NT2/D1 (cell line): ENCODE data around the gene GFRA1.
"Not testable (repeated sequence)": the region's sequence is repeated elsewhere in the genome, so short reads cannot be mapped to it uniquely, and the experiment has no call there.

Experiments used
- DNase-seq: peaks from one replicate; pipeline ENCODE4 v3.0.0-alpha.2; 2011; ENCODE audit warnings: low read depth, low spot score
- H3K27me3 ChIP-seq: 2 replicates; pipeline ENCODE4 v1.6.0; 2011; ENCODE audit warnings: mild to moderate bottlenecking; ENCODE audit not compliant: insufficient read length, insufficient read depth
- H3K36me3 ChIP-seq: 2 replicates; pipeline ENCODE4 v1.6.1; 2011; ENCODE audit warnings: mild to moderate bottlenecking, low read length, mixed read lengths; ENCODE audit not compliant: insufficient read depth, insufficient read length
- H3K4me1 ChIP-seq: 2 replicates; pipeline ENCODE4 v1.5.1; 2011; ENCODE audit not compliant: insufficient read depth, insufficient read length
- H3K4me3 ChIP-seq: 2 replicates; pipeline ENCODE4 v1.5.1; 2011; ENCODE audit warnings: low read depth; ENCODE audit not compliant: insufficient read length
- H3K9ac ChIP-seq: 2 replicates; pipeline ENCODE4 v1.6.0; 2011; ENCODE audit warnings: low read depth; ENCODE audit not compliant: insufficient read length
- H3K9me3 ChIP-seq: 2 replicates; pipeline ENCODE4 v1.5.1; 2011; ENCODE audit warnings: mild to moderate bottlenecking, low read length; ENCODE audit not compliant: insufficient read depth
- SUZ12 ChIP-seq: IDR thresholded peaks from 2 replicates; pipeline ENCODE4 v1.6.1; 2011; ENCODE audit not compliant: insufficient read length, insufficient read depth; ENCODE audit errors: extremely low read depth
- YY1 ChIP-seq: IDR thresholded peaks from 2 replicates; pipeline ENCODE4 v1.6.1; 2011; ENCODE audit not compliant: insufficient read length, insufficient read depth
- ZNF274 ChIP-seq: IDR thresholded peaks from 2 replicates; pipeline ENCODE4 v1.6.1; 2011; ENCODE audit warnings: mild to moderate bottlenecking, low read depth, low read length

Gene GFRA1

GRCh38 chr10:116059320-116059719 is 213.7 kb downstream of the GFRA1 start:
- TF ChIP-seq SUZ12 (no peak), YY1 (no peak), ZNF274 (no peak)
- Histone ChIP-seq H3K27me3 (no peaks in the 10 kb centered on the region), H3K4me1 (no peaks in the 10 kb centered on the region)

GRCh38 chr10:116056445-116057293 is 216.3 kb downstream of the GFRA1 start:
- no peaks in the 10 kb centered on the region for H3K9me3 ChIP-seq
- no peaks in the 10 kb centered on the region for H3K4me1 ChIP-seq
- no peaks in the 10 kb centered on the region for H3K36me3 ChIP-seq
- H3K4me3 ChIP-seq = no peak overlapping the region
- no peaks in the 10 kb centered on the region for H3K27me3 ChIP-seq
- TF ChIP-seq ZNF274 (no peak), SUZ12 (no peak), YY1 (no peak)
- no peak for DNase-seq
- H3K9ac ChIP-seq = no peak overlapping the region

More at GRCh38 chr10:116059320-116059719, 213.7 kb downstream of the GFRA1 start:
- Histone ChIP-seq H3K9ac (no peak overlapping the region), H3K36me3 (no peaks in the 10 kb centered on the region), H3K4me3 (no peak overlapping the region), H3K9me3 (no peaks in the 10 kb centered on the region)
- no peak for DNase-seq

DNA sequence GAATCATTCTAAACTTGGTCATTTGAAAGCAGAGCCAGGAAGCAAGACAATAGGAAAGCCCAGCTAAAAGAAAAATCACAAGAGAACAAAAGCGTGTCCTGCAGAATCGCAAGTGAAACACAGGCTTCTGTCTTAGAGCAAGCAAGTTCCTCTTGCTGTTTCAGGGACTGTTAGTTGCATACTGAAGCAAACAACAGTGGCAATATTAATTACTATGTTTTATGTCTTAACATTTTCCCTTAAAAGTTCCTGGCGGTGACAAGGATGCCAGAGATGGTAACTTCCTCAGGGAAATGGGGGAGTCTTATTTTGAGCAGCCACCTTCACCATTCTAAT is 217.1 kb downstream of the GFRA1 start:
- TF ChIP-seq ZNF274 = no peak
- TF ChIP-seq SUZ12 = no peak
- no peak for TF ChIP-seq YY1
- Histone ChIP-seq H3K36me3 (no peaks in the 10 kb centered on the region), H3K27me3 (no peaks in the 10 kb centered on the region), H3K9me3 (no peaks in the 10 kb centered on the region), H3K4me1 (no peaks in the 10 kb centered on the region), H3K4me3 (no peak overlapping the region), H3K9ac (no peak overlapping the region)
- no peak for DNase-seq

DNA sequence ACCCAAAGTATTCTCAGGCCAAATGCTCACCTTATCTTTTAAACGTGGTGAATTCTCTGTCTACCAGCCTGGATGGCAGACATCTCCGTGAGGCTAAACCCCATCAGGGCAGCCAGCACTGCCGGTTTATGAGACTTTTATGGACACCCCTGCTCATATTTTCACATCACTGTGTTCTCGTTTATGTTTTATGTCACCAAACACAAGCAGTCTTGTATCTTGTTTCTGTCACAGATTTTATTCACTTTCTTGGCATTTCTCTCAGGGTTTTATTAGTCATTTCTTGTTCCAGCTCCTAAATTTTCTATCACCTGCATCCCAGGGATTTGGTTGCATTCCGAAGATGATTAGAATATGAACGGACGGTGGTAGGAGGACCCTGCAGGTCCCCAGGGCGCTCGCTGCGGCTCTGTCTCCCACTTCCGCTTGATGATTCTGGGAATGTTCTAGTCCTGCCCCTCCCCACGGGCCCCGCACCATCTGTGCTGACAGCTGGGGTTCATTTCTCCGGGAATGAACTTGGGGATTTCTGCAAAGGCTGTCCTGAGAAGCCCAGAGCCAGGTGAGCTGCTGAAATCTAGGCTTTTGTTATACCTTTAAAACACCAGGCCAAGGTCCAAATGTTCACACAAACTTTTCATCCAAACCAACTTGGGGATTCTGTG is 217.6 kb downstream of the GFRA1 start:
- TF ChIP-seq SUZ12 (no peak), ZNF274 (no peak)
- Histone ChIP-seq H3K9me3 (no peaks in the 10 kb centered on the region), H3K36me3 (no peaks in the 10 kb centered on the region), H3K27me3 (no peaks in the 10 kb centered on the region), H3K4me1 (no peaks in the 10 kb centered on the region), H3K4me3 (no peak overlapping the region), H3K9ac (no peak overlapping the region)
- no peak for DNase-seq

DNA sequence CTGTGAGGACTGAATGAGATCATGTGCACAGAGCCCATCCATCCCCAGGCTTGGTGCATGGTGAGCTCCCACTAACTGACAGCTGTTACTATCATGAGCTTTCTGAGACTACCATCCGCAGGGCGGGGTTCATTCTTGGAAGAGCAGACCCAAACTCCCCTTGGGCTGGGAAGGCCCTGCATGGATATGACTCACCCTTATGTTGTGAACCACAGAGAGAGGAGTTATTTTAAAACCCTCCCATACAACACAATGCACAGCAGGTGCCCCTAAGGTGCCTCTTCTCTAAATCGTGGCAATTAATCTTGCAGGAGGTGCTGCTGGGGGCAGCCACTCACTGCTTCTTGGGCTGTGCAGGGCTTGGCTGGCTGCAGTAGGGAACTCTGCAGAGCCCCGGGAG is 219.1 kb downstream of the GFRA1 start:
- no peaks in the 10 kb centered on the region for H3K9me3 ChIP-seq
- DNase-seq = no peak
- H3K27me3 ChIP-seq = no peaks in the 10 kb centered on the region
- no peaks in the 10 kb centered on the region for H3K4me1 ChIP-seq
- no peak overlapping the region for H3K4me3 ChIP-seq
- H3K9ac ChIP-seq = no peak overlapping the region
- H3K36me3 ChIP-seq = no peaks in the 10 kb centered on the region
- TF ChIP-seq YY1 (no peak), ZNF274 (no peak), SUZ12 (no peak)

DNA sequence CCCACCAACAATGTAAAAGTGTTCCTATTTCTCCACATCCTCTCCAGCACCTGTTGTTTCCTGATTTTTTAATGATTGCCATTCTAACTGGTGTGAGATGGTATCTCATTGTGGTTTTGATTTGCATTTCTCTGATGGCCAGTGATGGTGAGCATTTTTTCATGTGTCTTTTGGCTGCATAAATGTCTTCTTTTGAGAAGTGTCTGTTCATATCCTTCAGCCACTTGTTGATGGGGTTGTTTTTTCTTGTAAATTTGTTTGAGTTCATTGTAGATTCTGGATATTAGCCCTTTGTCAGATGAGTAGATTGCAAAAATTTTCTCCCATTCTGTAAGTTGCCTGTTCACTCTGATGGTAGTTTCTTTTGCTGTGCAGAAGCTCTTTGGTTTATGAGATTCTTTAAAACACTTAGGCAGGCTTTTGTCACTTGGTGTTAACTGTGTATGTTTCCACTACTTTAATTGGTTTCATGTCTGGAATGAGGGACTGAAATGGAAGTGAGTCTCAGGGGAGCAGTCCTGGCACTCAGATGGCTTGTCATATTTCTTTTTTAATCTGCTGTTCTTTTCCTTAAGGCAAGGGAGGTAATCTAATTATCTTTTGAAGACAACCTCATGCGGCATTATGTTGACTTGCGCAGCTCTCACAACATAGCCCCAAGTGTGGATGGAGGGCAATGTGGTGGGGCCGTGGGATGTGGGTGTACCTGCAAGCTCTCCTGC is 219.8 kb downstream of the GFRA1 start:
- not testable (repeated sequence) for DNase-seq, H3K9me3 ChIP-seq, H3K36me3 ChIP-seq, H3K27me3 ChIP-seq, H3K4me1 ChIP-seq, H3K9ac ChIP-seq, H3K4me3 ChIP-seq

GRCh38 chr10:116052522-116052921 is 220.5 kb downstream of the GFRA1 start:
- not testable (repeated sequence) for H3K27me3 ChIP-seq, H3K9ac ChIP-seq, H3K36me3 ChIP-seq, H3K4me1 ChIP-seq, H3K4me3 ChIP-seq, DNase-seq, H3K9me3 ChIP-seq
